ENCODE data around the gene EDN1.
"Not testable (repeated sequence)": the region's sequence is repeated elsewhere in the genome, so short reads cannot be mapped to it uniquely, and the experiment has no call there.

EDN1 gene

GRCh38 chr6:12331951-12332749, 42.0 kb downstream of the EDN1 start:
- Histone ChIP-seq H3K9me3 (ENCODE audit: low read depth, low read length) (no peaks in the 10 kb centered on the region), H3K36me3 (ENCODE audit: insufficient read depth, low read length) (no peaks in the 10 kb centered on the region), H3K9ac (ENCODE audit: insufficient read length) (no peak overlapping the region), H3K4me3 (no peak overlapping the region), H3K27ac (no peak overlapping the region)
- no peak for TF ChIP-seq POLR2AphosphoS5 (IDR thresholded peaks at IDR 0.05; ENCODE audit: borderline replicate concordance, low read depth, low read length)
- TF ChIP-seq FOXP2 (optimal IDR thresholded peaks at IDR 0.05; ENCODE audit: control extremely low read depth, extremely low read length, insufficient read depth) = no peak
- no peak for TF ChIP-seq EZH2 (IDR thresholded peaks at IDR 0.05)
- DNase-seq (ENCODE audit: low read depth, low spot score) = no peak

GRCh38 chr6:12332750-12333079, 42.6 kb downstream of the EDN1 start:
- not testable (repeated sequence) for H3K27ac ChIP-seq

GRCh38 chr6:12333128-12333527, 43.0 kb downstream of the EDN1 start:
- H3K27ac ChIP-seq = no peak overlapping the region
- H3K4me3 ChIP-seq = no peak overlapping the region
- no peak overlapping the region for H3K9ac ChIP-seq (ENCODE audit: insufficient read length)
- TF ChIP-seq POLR2AphosphoS5 (IDR thresholded peaks at IDR 0.05; ENCODE audit: borderline replicate concordance, low read depth, low read length) = no peak
- H3K36me3 ChIP-seq (ENCODE audit: insufficient read depth, low read length) = no peaks in the 10 kb centered on the region
- DNase-seq (ENCODE audit: low read depth, low spot score) = no peak
- H3K9me3 ChIP-seq (ENCODE audit: low read depth, low read length) = no peaks in the 10 kb centered on the region

More at GRCh38 chr6:12332750-12333079, 42.6 kb downstream of the EDN1 start:
- not testable (repeated sequence) for H3K9ac ChIP-seq (ENCODE audit: insufficient read length); H3K9me3 ChIP-seq (ENCODE audit: low read depth, low read length); DNase-seq (ENCODE audit: low read depth, low spot score); H3K4me3 ChIP-seq; H3K36me3 ChIP-seq (ENCODE audit: insufficient read depth, low read length)

- Histone ChIP-seq H3K36me3 (ENCODE audit: insufficient read depth, low read length) (no peaks in the 10 kb centered on the region), H3K4me3 (no peak overlapping the region), H3K9ac (ENCODE audit: insufficient read length) (no peak overlapping the region), H3K27ac (no peak overlapping the region), H3K9me3 (ENCODE audit: low read depth, low read length) (no peaks in the 10 kb centered on the region)
- no peak for DNase-seq (ENCODE audit: low read depth, low spot score)
- TF ChIP-seq POLR2AphosphoS5 (IDR thresholded peaks at IDR 0.05; ENCODE audit: borderline replicate concordance, low read depth, low read length) (no peak), EZH2 (IDR thresholded peaks at IDR 0.05) (no peak), FOXP2 (optimal IDR thresholded peaks at IDR 0.05; ENCODE audit: control extremely low read depth, extremely low read length, insufficient read depth) (no peak)
Measured at GRCh38 chr6:12334526-12335130, 44.5 kb downstream of the EDN1 start.

- no peak for DNase-seq (ENCODE audit: low read depth, low spot score)
- no peak overlapping the region for H3K27ac ChIP-seq
- TF ChIP-seq EZH2 (IDR thresholded peaks at IDR 0.05) = no peak
- TF ChIP-seq POLR2AphosphoS5 (IDR thresholded peaks at IDR 0.05; ENCODE audit: borderline replicate concordance, low read depth, low read length) = no peak
- TF ChIP-seq FOXP2 (optimal IDR thresholded peaks at IDR 0.05; ENCODE audit: control extremely low read depth, extremely low read length, insufficient read depth) = no peak
Measured at GRCh38 chr6:12335131-12335527, 45.0 kb downstream of the EDN1 start.

GRCh38 chr6:12335717-12336116, 45.6 kb downstream of the EDN1 start:
- no peaks in the 10 kb centered on the region for H3K36me3 ChIP-seq (ENCODE audit: insufficient read depth, low read length)
- no peak overlapping the region for H3K27ac ChIP-seq
- TF ChIP-seq FOXP2 (optimal IDR thresholded peaks at IDR 0.05; ENCODE audit: control extremely low read depth, extremely low read length, insufficient read depth) = no peak
- TF ChIP-seq EZH2 (IDR thresholded peaks at IDR 0.05) = no peak
- TF ChIP-seq POLR2AphosphoS5 (IDR thresholded peaks at IDR 0.05; ENCODE audit: borderline replicate concordance, low read depth, low read length) = no peak
- no peak overlapping the region for H3K9ac ChIP-seq (ENCODE audit: insufficient read length)
- DNase-seq (ENCODE audit: low read depth, low spot score) = no peak
- no peak overlapping the region for H3K4me3 ChIP-seq
- H3K9me3 ChIP-seq (ENCODE audit: low read depth, low read length) = no peaks in the 10 kb centered on the region

More at GRCh38 chr6:12335131-12335527, 45.0 kb downstream of the EDN1 start:
- H3K36me3 ChIP-seq (ENCODE audit: insufficient read depth, low read length) = no peaks in the 10 kb centered on the region
- H3K9me3 ChIP-seq (ENCODE audit: low read depth, low read length) = no peaks in the 10 kb centered on the region
- H3K4me3 ChIP-seq = no peak overlapping the region
- no peak overlapping the region for H3K9ac ChIP-seq (ENCODE audit: insufficient read length)

GRCh38 chr6:12336121-12336971, 46.2 kb downstream of the EDN1 start:
- TF ChIP-seq EZH2 (IDR thresholded peaks at IDR 0.05) = no peak
- no peak for TF ChIP-seq POLR2AphosphoS5 (IDR thresholded peaks at IDR 0.05; ENCODE audit: borderline replicate concordance, low read depth, low read length)
- no peak for TF ChIP-seq FOXP2 (optimal IDR thresholded peaks at IDR 0.05; ENCODE audit: control extremely low read depth, extremely low read length, insufficient read depth)
- no peaks in the 10 kb centered on the region for H3K9me3 ChIP-seq (ENCODE audit: low read depth, low read length)
- H3K4me3 ChIP-seq = no peak overlapping the region
- H3K27ac ChIP-seq = no peak overlapping the region
- H3K9ac ChIP-seq (ENCODE audit: insufficient read length) = no peak overlapping the region
- DNase-seq (ENCODE audit: low read depth, low spot score) = no peak
- H3K36me3 ChIP-seq (ENCODE audit: insufficient read depth, low read length) = no peaks in the 10 kb centered on the region

GRCh38 chr6:12339022-12339421, 48.9 kb downstream of the EDN1 start:
- no peaks in the 10 kb centered on the region for H3K9me3 ChIP-seq (ENCODE audit: low read depth, low read length)
- no peak overlapping the region for H3K9ac ChIP-seq (ENCODE audit: insufficient read length)
- H3K36me3 ChIP-seq (ENCODE audit: insufficient read depth, low read length) = no peaks in the 10 kb centered on the region
- H3K4me3 ChIP-seq = no peak overlapping the region
- DNase-seq (ENCODE audit: low read depth, low spot score) = no peak
- H3K27ac ChIP-seq = no peak overlapping the region
- TF ChIP-seq EZH2 (IDR thresholded peaks at IDR 0.05) = no peak
- no peak for TF ChIP-seq FOXP2 (optimal IDR thresholded peaks at IDR 0.05; ENCODE audit: control extremely low read depth, extremely low read length, insufficient read depth)
- no peak for TF ChIP-seq POLR2AphosphoS5 (IDR thresholded peaks at IDR 0.05; ENCODE audit: borderline replicate concordance, low read depth, low read length)

Measured in SK-N-MC (cell line).